ENCODE measurements around the gene NDUFS7.
"Not testable (repeated sequence)": the region's sequence is repeated elsewhere in the genome, so short reads cannot be mapped to it uniquely, and the experiment has no call there.

NDUFS7 gene

GRCh38 chr19:1416014-1416841 lies 32.5 kb downstream of the NDUFS7 start:
- no peak for DNase-seq (ENCODE audit: extremely low read depth in 1 of 2, low read depth in 1 of 2)

- no peak for DNase-seq (ENCODE audit: extremely low read depth in 1 of 2, low read depth in 1 of 2)
Measured at GRCh38 chr19:1417145-1417544, 33.4 kb downstream of the NDUFS7 start.

- DNase-seq (ENCODE audit: extremely low read depth in 1 of 2, low read depth in 1 of 2): no peak
Measured at GRCh38 chr19:1417681-1418495, 34.2 kb downstream of the NDUFS7 start.

GRCh38 chr19:1418496-1418775 lies 34.7 kb downstream of the NDUFS7 start:
- DNase-seq (ENCODE audit: extremely low read depth in 1 of 2, low read depth in 1 of 2): no peak

GRCh38 chr19:1418951-1419738 lies 35.4 kb downstream of the NDUFS7 start:
- no peak for DNase-seq (ENCODE audit: extremely low read depth in 1 of 2, low read depth in 1 of 2)

GRCh38 chr19:1420085-1420484 lies 36.4 kb downstream of the NDUFS7 start:
- DNase-seq (ENCODE audit: extremely low read depth in 1 of 2, low read depth in 1 of 2): not testable (repeated sequence)

GRCh38 chr19:1420590-1420989 lies 36.9 kb downstream of the NDUFS7 start:
- DNase-seq (ENCODE audit: extremely low read depth in 1 of 2, low read depth in 1 of 2): no peak

GRCh38 chr19:1421218-1421957 lies 37.7 kb downstream of the NDUFS7 start:
- no peak for DNase-seq (ENCODE audit: extremely low read depth in 1 of 2, low read depth in 1 of 2)

- DNase-seq (ENCODE audit: extremely low read depth in 1 of 2, low read depth in 1 of 2): no peak
Measured at GRCh38 chr19:1421958-1422305, 38.2 kb downstream of the NDUFS7 start.

- no peak for DNase-seq (ENCODE audit: extremely low read depth in 1 of 2, low read depth in 1 of 2)
Measured at GRCh38 chr19:1422360-1422759, 38.7 kb downstream of the NDUFS7 start.

GRCh38 chr19:1422943-1423342 lies 39.2 kb downstream of the NDUFS7 start:
- no peak for DNase-seq (ENCODE audit: extremely low read depth in 1 of 2, low read depth in 1 of 2)

- DNase-seq (ENCODE audit: extremely low read depth in 1 of 2, low read depth in 1 of 2): no peak
Measured at GRCh38 chr19:1423436-1424191, 39.9 kb downstream of the NDUFS7 start.

- DNase-seq (ENCODE audit: extremely low read depth in 1 of 2, low read depth in 1 of 2): no peak
Measured at GRCh38 chr19:1424192-1424955, 40.7 kb downstream of the NDUFS7 start.

- no peak for DNase-seq (ENCODE audit: extremely low read depth in 1 of 2, low read depth in 1 of 2)
Measured at GRCh38 chr19:1425102-1425837, 41.6 kb downstream of the NDUFS7 start.

GRCh38 chr19:1425902-1426301 lies 42.2 kb downstream of the NDUFS7 start:
- DNase-seq (ENCODE audit: extremely low read depth in 1 of 2, low read depth in 1 of 2): no peak

GRCh38 chr19:1426736-1427135 lies 43.0 kb downstream of the NDUFS7 start:
- DNase-seq (ENCODE audit: extremely low read depth in 1 of 2, low read depth in 1 of 2): no peak

- no peak for DNase-seq (ENCODE audit: extremely low read depth in 1 of 2, low read depth in 1 of 2)
Measured at GRCh38 chr19:1427221-1427920, 43.7 kb downstream of the NDUFS7 start.

- no peak for DNase-seq (ENCODE audit: extremely low read depth in 1 of 2, low read depth in 1 of 2)
Measured at GRCh38 chr19:1428738-1429391, 45.2 kb downstream of the NDUFS7 start.

All from activated CD8-positive, alpha-beta memory T cell treated with anti-CD3 and anti-CD28 coated beads for 1 hour (primary cell).